Right forelimb (tissue), 1 donor: ENCODE results near the gene H2BK1.

Experiments
- DNase-seq: peaks from one replicate; pipeline ENCODE4 v3.0.0-alpha.2; 2018

Gene H2BK1

GRCh38 chr7:151244841-151245346, 34.6 kb upstream of the H2BK1 start:
- DNase-seq, result peak; percentile 27

DNA sequence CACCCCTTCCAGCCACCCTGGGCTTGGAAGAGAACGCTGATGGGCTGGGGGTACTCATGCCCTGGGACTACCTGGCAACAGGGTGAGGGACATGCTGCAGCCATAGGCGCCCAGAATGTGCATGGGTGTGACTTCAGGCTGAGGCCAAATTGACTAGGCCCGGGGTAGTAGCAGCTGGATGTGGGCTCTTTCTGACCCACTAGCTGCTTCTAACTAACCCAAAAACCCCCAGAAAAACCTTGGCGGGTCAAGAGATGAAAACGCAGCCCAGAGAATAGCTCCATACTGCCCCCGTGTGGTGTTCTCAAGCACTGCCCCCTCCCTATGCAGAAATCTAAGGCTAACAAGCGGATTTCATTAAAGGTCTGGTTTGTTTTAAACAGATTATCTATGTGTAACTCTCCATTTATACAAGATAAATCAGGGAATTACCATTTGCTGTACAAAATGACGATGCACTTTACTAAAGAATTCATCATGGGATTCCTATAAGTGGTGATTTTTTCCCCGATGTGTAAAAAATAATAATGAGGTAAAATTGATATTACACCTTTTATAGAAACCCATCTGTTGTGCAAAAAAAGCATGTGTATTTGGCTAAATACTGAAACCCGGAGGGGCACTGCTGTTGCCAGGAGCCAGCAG, 34.0 kb upstream of the H2BK1 start:
- peak; percentile 76 for DNase-seq

GRCh38 chr7:151243408-151244195, 33.3 kb upstream of the H2BK1 start:
- DNase-seq, result peak; percentile 52

DNA sequence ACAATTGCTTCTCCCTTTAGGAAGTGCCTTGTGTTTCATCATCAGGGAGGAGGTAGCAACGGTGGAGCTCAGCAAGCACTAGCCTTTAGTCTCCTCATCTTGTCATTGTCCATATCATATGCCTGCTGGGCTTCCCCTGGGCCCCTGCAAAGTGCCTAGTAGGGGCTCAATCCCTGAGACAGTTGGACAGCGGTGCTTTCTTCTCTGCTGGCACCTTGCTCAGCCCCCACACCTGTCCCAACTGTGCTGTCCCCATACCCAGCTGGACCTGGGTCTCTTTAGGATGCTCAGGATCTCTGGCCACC, 32.7 kb upstream of the H2BK1 start:
- peak; percentile 38 for DNase-seq

GRCh38 chr7:151242159-151243044, 32.1 kb upstream of the H2BK1 start:
- DNase-seq, result peak; percentile 32

GRCh38 chr7:151241755-151242096, 31.4 kb upstream of the H2BK1 start:
- DNase-seq, result no peak

GRCh38 chr7:151240942-151241754, 30.9 kb upstream of the H2BK1 start:
- DNase-seq, result peak; percentile 21

- DNase-seq, result no peak
Observed at GRCh38 chr7:151240536-151240935, 30.2 kb upstream of the H2BK1 start.

DNA sequence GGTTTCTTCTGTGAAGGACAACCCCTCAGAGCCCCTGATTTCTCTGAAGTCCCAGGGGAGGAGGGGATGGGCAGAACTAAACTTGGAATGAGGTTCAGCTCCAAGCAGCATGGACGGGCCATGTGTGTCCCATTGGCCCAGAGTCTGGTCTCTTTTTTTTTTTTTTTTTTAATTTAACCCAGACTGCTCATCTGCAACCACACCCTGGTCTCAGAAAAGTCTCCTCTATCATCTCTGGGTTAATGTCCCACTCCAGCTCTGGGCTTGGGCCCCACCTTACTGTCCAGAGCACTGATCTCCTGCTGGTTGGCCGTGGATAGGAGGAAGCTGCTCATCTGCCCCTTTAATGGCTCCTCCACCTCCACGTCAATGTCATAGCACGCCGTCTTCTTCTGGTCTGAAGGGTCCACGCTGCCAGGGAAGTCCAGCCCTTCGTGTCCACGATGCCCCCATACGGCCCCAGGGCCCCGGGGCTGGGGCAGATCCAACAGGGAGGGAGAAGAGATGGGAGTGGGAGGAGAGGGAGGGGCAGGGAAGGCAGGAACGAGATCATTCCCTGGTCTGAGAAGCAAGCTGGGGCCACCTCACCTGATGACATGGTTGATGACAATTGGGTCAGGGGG, 29.7 kb upstream of the H2BK1 start:
- DNase-seq, result peak; percentile 41

GRCh38 chr7:151238924-151239836, 28.9 kb upstream of the H2BK1 start:
- DNase-seq, result peak; percentile 33

DNA sequence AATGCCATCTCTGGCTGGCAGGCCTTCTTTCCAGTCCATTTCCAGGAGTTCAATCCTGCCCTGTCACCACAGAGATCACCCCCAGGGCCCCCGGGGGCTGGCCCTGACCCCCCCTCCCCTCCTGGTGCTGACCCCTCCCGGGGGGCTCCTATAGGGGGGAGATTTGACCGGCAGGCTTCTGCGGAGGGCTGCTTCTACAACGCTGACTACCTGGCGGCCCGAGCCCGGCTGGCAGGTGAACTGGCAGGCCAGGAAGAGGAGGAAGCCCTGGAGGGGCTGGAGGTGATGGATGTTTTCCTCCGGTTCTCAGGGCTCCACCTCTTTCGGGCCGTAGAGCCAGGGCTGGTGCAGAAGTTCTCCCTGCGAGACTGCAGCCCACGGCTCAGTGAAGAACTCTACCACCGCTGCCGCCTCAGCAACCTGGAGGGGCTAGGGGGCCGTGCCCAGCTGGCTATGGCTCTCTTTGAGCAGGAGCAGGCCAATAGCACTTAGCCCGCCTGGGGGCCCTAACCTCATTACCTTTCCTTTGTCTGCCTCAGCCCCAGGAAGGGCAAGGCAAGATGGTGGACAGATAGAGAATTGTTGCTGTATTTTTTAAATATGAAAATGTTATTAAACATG, 28.0 kb upstream of the H2BK1 start:
- DNase-seq, result peak; percentile 32

- no peak for DNase-seq
Observed at GRCh38 chr7:151237244-151238189, 27.2 kb upstream of the H2BK1 start.

- peak; percentile 36 for DNase-seq
Observed at GRCh38 chr7:151236406-151236805, 26.1 kb upstream of the H2BK1 start.

GRCh38 chr7:151235091-151235787, 25.0 kb upstream of the H2BK1 start:
- DNase-seq, result peak; percentile 42

- peak; percentile 40 for DNase-seq
Observed at GRCh38 chr7:151233804-151234203, 23.5 kb upstream of the H2BK1 start.

GRCh38 chr7:151232917-151233701, 22.8 kb upstream of the H2BK1 start:
- DNase-seq, result peak; percentile 46

GRCh38 chr7:151232091-151232916, 22.0 kb upstream of the H2BK1 start, which contains the start of gene CHPF2:
CHPF2 (plus strand) TSS chr7:151232483; CDS start chr7:151234012, 1,529 bp downstream.
- peak; percentile 93 for DNase-seq
